HepG2 (cell line): ENCODE data around the gene ZFP28. TPM values are rescaled to one million over a fixed set of nuclear protein-coding genes. Genes with fewer than 3 reads are reported as not detected.

Experiments
- ATAC-seq: fragments of 200-7000 bp; cut with Tn5 transposase; 3 replicates; pipeline ENCODE4 v1.9.1; 2020; ENCODE audit warnings: mild to moderate bottlenecking, moderate library complexity
- BruUV-seq: library from RNA; stranded (reverse); fragments of 400-500 nt; replicated peaks from 2 replicates; lab custom pipeline; 2021; lab: Mats Ljungman, UMichigan
- CTCF ChIA-PET: fragments of 300-600 bp; formaldehyde crosslinking; extraction: SDS; loops from one replicate; lab custom pipeline; 2021; ENCODE audit warnings: low total read pairs, inconsistent platforms, low intra/inter-chr PET ratio; lab: Yijun Ruan, JAX
- POLR2A ChIA-PET: fragments of 350-600 bp; sonication (Branson Sonifier 250); formaldehyde crosslinking; loops from one replicate; lab custom pipeline; 2020; ENCODE audit warnings: antibody characterized with exemption, inconsistent platforms; lab: Yijun Ruan, JAX
- DNase-seq: peaks from one replicate; pipeline ENCODE4 v3.0.0-alpha.2; 2015; ENCODE audit warnings: low spot score
- FAIRE-seq: peaks from 3 replicates; lab custom pipeline; 2011; peaks lifted over from hg19 to GRCh38; lab: Jason Lieb, UNC
- H2AFZ ChIP-seq: one replicate; pipeline ENCODE4 v1.6.1; 2011; ENCODE audit warnings: low read length, inconsistent platforms
- H3K27ac ChIP-seq: fragments of 300-600 bp; 3 replicates; pipeline ENCODE4 v1.8.0; 2011; ENCODE audit warnings: mixed run types, mild to moderate bottlenecking, mixed read lengths, low read length, inconsistent platforms; ENCODE audit not compliant: insufficient read depth; ENCODE audit errors: extremely low read length
- H3K27me3 ChIP-seq, 2 experiments: fragments of 200-600 bp in 1 of 2; 2 replicates in 1 of 2; 3 replicates in 1 of 2; pipeline versions ENCODE4 v1.6.0 to v1.8.0; 2011; ENCODE audit warnings: low read length in 2 of 2, mild to moderate bottlenecking in 2 of 2, moderate library complexity in 2 of 2, inconsistent platforms in 1 of 2; ENCODE audit not compliant: insufficient read depth in 2 of 2, control insufficient read depth in 1 of 2
- H3K36me3 ChIP-seq, 2 experiments: fragments of 200-600 bp in 1 of 2; replicated peaks in 1 of 2; 2 replicates in 1 of 2; 3 replicates in 1 of 2; pipeline versions ENCODE4 v1.5.1 to v1.8.0; 2011; ENCODE audit warnings: low read length in 2 of 2, inconsistent platforms in 1 of 2; ENCODE audit not compliant: insufficient read depth in 2 of 2, control insufficient read depth in 1 of 2
- H3K4me1 ChIP-seq: 2 replicates; pipeline ENCODE4 v1.5.1; 2012; ENCODE audit warnings: low read length, inconsistent platforms; ENCODE audit not compliant: insufficient read depth
- H3K4me2 ChIP-seq: 2 replicates; pipeline ENCODE4 v1.6.0; 2011; ENCODE audit warnings: low read depth, low read length, inconsistent platforms
- H3K4me3 ChIP-seq, 3 experiments: fragments of 200-600 bp in 1 of 3; sonication (generic), shearing (Covaris generic) in 1 of 3; replicated peaks in 1 of 3; 2 replicates each; pipeline ENCODE4 v1.5.1; 2011 to 2016; ENCODE audit warnings: low read length in 3 of 3, inconsistent platforms in 2 of 3, low read depth in 2 of 3, mild to moderate bottlenecking in 2 of 3, control low read depth in 1 of 3, mixed read lengths in 1 of 3; ENCODE audit not compliant: insufficient read depth in 1 of 3
- H3K79me2 ChIP-seq: one replicate; pipeline ENCODE4 v1.6.1; 2011; ENCODE audit warnings: low read length, inconsistent platforms; ENCODE audit not compliant: insufficient read depth
- H3K9ac ChIP-seq: 2 replicates; pipeline ENCODE4 v1.6.0; 2011; ENCODE audit warnings: mild to moderate bottlenecking, low read depth, low read length, inconsistent platforms; ENCODE audit not compliant: insufficient read depth
- H3K9me3 ChIP-seq: 2 replicates; pipeline ENCODE4 v1.5.1; 2012; ENCODE audit warnings: mild to moderate bottlenecking, low read length
- H4K20me1 ChIP-seq: 2 replicates; pipeline ENCODE4 v1.6.0; 2011; ENCODE audit warnings: inconsistent platforms, mild to moderate bottlenecking, low read length, moderate library complexity; ENCODE audit not compliant: insufficient read depth
- DMAP1 ChIP-seq: IDR thresholded peaks from 2 replicates; pipeline ENCODE4 v1.6.1; 2016
- HDAC1 ChIP-seq: sonication (generic); formaldehyde crosslinking; IDR thresholded peaks from 2 replicates; pipeline ENCODE4 v1.5.1; 2020; ENCODE audit warnings: mild to moderate bottlenecking, missing genetic modification reagents
- NFAT5 ChIP-seq: sonication (generic); formaldehyde crosslinking; IDR thresholded peaks from 2 replicates; pipeline ENCODE4 v1.4.0; 2020; ENCODE audit warnings: missing genetic modification reagents
- PRDM10 ChIP-seq: sonication (generic); formaldehyde crosslinking; IDR thresholded peaks from 2 replicates; pipeline ENCODE4 v1.4.0; 2020; ENCODE audit warnings: low read depth, missing genetic modification reagents
- SYNCRIP ChIP-seq: fragments of 200-400 bp; formaldehyde crosslinking; IDR thresholded peaks from 2 replicates; pipeline ENCODE4 v1.6.1; 2018; ENCODE audit warnings: mild to moderate bottlenecking, low read depth, low read length; ENCODE audit not compliant: insufficient read depth
- ZFP62 ChIP-seq: sonication (generic); formaldehyde crosslinking; IDR thresholded peaks from 2 replicates; pipeline ENCODE4 v1.4.0; 2020; ENCODE audit warnings: missing genetic modification reagents
- ZNF281 ChIP-seq: sonication (generic); formaldehyde crosslinking; IDR thresholded peaks from 2 replicates; pipeline ENCODE4 v1.4.0; 2020; ENCODE audit warnings: missing genetic modification reagents, borderline replicate concordance
- ZNF329 ChIP-seq: sonication (generic); formaldehyde crosslinking; IDR thresholded peaks from 2 replicates; pipeline ENCODE4 v1.9.0; 2021; ENCODE audit warnings: low read depth, mild to moderate bottlenecking, missing genetic modification reagents
- ZNF761 ChIP-seq: sonication (generic); formaldehyde crosslinking; conservative IDR thresholded peaks from 2 replicates; pipeline ENCODE4 v1.4.0; 2020; ENCODE audit warnings: mild to moderate bottlenecking, missing genetic modification reagents
- ZNF788 ChIP-seq: sonication (generic); formaldehyde crosslinking; IDR thresholded peaks from 2 replicates; pipeline ENCODE4 v1.5.0; 2020; ENCODE audit warnings: mild to moderate bottlenecking, missing genetic modification reagents, borderline replicate concordance
- WGBS: methylation state at CpG from one replicate; pipeline ENCODE4 v1.1.6; 2017; ENCODE audit warnings: low lambda C conversion rate; 5-methylcytosine and 5-hydroxymethylcytosine counted together
- in situ Hi-C: cut with HindIII; loops from 2 replicates; pipeline ENCODE4 v1.10.0; 2017; ENCODE audit warnings: low pct_unique_long_range_greater_than_20kb; ENCODE audit not compliant: extremely low pct_ligation_motif_present
- intact Hi-C: fragments of 100-400 bp; cut with micrococcal nuclease; formaldehyde crosslinking; loops from one replicate; pipeline ENCODE4 v1.10.0; 2022; ENCODE audit not compliant: unreplicated experiment
- polyA plus RNA-seq, 8 experiments: library from polyadenylated mRNA; depleted of rRNA in 3 of 8; stranded (reverse) in 7 of 8; unstranded in 1 of 8; fragments of >200 nt; fragmentation: Illumina TruSeq in 4 of 8; extraction: Trizol in 4 of 8; gene quantifications; 2 replicates each; pipeline versions ENCODE4 v1.2.1 to v1.2.3, GENCODE V29; 2011 to 2016; ENCODE audit warnings: low read depth in 4 of 8, missing spikeins in 1 of 8, mixed read lengths in 1 of 8; ENCODE audit not compliant: insufficient read depth in 1 of 8
- total RNA-seq, 5 experiments: library from RNA; depleted of rRNA; stranded (reverse); fragments of >200 nt; fragmentation: Illumina TruSeq; extraction: Trizol; gene quantifications; 2 replicates each; pipeline ENCODE4 v1.2.3, GENCODE V29; 2016; ENCODE audit warnings: low read depth in 1 of 5

Gene ZFP28
- total and polyA plus RNA-seq, 2 of the 13 experiments (the other 11 are each of a cell fraction or from before 2014, with no cell fraction given) = not detected

GRCh38 chr19:56596676-56597075, 57.9 kb downstream of the ZFP28 start (continued):
- TF ChIP-seq PRDM10 (CRISPR knock-in tag) (no peak), ZFP62 (CRISPR knock-in tag) (no peak), ZNF761 (CRISPR knock-in tag) (no peak), ZNF788 (CRISPR knock-in tag) (no peak)

- H3K27me3 ChIP-seq = no peaks in the 10 kb centered on the region; a peak in 1 of 5 replicates
- intact Hi-C loops = no loop called here
- DNase-seq (no peak), FAIRE-seq (no peak), ATAC-seq (no peak)
- H2AFZ ChIP-seq = no peak overlapping the region
- H3K4me3 ChIP-seq = no peak overlapping the region
- H3K4me1 ChIP-seq = peaks cover 17% of the 10 kb centered on the region
- H3K9ac ChIP-seq = no peak overlapping the region
- H3K36me3 ChIP-seq = peaks cover 0 to 2% of the 10 kb centered on the region in 2 experiments; a peak in 3 of 5 replicates
- POLR2A ChIA-PET = no interaction called here
- no peak overlapping the region for H3K4me2 ChIP-seq
- WGBS = 98% methylated on average over 4 of the region's 4 CpGs
- in situ Hi-C loops = no loop called here
- CTCF ChIA-PET = no interaction called here
- peaks cover 9% of the 10 kb centered on the region for H3K79me2 ChIP-seq
- no peak overlapping the region for H3K27ac ChIP-seq
- H4K20me1 ChIP-seq = no peaks in the 10 kb centered on the region
- no TSS peak for BruUV-seq
- peaks cover 6% of the 10 kb centered on the region; the same call in 1 of the 2 replicates for H3K9me3 ChIP-seq
- TF ChIP-seq HDAC1 (CRISPR knock-in tag) = no peak
- TF ChIP-seq NFAT5 (CRISPR knock-in tag) = no peak
- no peak for TF ChIP-seq ZNF281 (CRISPR knock-in tag)
- TF ChIP-seq ZNF329 (CRISPR knock-in tag) = no peak
- TF ChIP-seq SYNCRIP = no peak
- TF ChIP-seq DMAP1 (CRISPR knock-in tag) = no peak
Measured at GRCh38 chr19:56597696-56598095, 58.9 kb downstream of the ZFP28 start.
